ENCODE results near the gene UTP25. TPM values are rescaled to one million over a fixed set of nuclear protein-coding genes. Genes with fewer than 3 reads are reported as not detected.
A peak's percentile ranks its signal among the peaks of the same experiment; 100 is the strongest.

UTP25 gene
- total RNA-seq, 1 experiment from 2014 or later, result 14.3 TPM

- peaks cover 59% of the 10 kb centered on the region for H3K4me1 ChIP-seq (ENCODE audit: insufficient read depth, low read length)
- no peaks in the 10 kb centered on the region for H3K27me3 ChIP-seq (ENCODE audit: low read length)
- TF ChIP-seq EZH2 (IDR thresholded peaks at IDR 0.05; ENCODE audit: low read length, unreplicated experiment), result no peak
- TF ChIP-seq, protein P1, sequence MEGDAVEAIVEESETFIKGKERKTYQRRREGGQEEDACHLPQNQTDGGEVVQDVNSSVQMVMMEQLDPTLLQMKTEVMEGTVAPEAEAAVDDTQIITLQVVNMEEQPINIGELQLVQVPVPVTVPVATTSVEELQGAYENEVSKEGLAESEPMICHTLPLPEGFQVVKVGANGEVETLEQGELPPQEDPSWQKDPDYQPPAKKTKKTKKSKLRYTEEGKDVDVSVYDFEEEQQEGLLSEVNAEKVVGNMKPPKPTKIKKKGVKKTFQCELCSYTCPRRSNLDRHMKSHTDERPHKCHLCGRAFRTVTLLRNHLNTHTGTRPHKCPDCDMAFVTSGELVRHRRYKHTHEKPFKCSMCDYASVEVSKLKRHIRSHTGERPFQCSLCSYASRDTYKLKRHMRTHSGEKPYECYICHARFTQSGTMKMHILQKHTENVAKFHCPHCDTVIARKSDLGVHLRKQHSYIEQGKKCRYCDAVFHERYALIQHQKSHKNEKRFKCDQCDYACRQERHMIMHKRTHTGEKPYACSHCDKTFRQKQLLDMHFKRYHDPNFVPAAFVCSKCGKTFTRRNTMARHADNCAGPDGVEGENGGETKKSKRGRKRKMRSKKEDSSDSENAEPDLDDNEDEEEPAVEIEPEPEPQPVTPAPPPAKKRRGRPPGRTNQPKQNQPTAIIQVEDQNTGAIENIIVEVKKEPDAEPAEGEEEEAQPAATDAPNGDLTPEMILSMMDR (conservative IDR thresholded peaks at IDR 0.05; ENCODE audit: low read depth, low read length), result no peak
- no peak for TF ChIP-seq EZH2phosphoT487 (IDR thresholded peaks at IDR 0.05; ENCODE audit: borderline replicate concordance, low read length)
- ChIA-PET CTCF (no interaction called here), POLR2A (ENCODE audit: unreplicated experiment) (no interaction called here)
- DNase-seq (peak; percentile 26), ATAC-seq (no peak)
- peaks cover 43% of the 10 kb centered on the region for H3K79me2 ChIP-seq (ENCODE audit: low read length)
- BruUV-seq (replicated peaks), result no TSS peak
- no peak overlapping the region for H3K27ac ChIP-seq (ENCODE audit: low read length)
- peaks cover 5% of the 10 kb centered on the region for H3F3A ChIP-seq (ENCODE audit: low read length, unreplicated experiment)
- H3K4me2 ChIP-seq (ENCODE audit: low read length), result peak overlapping the region; percentile 81
- intact Hi-C loops (cut with micrococcal nuclease), result loop anchor here (10.0 kb wide), 1 partner anchor 405 kb away; the partner anchor contains the start of gene SERTAD4
- H3K9ac ChIP-seq (ENCODE audit: low read length), result no peak overlapping the region
- H4K20me1 ChIP-seq (ENCODE audit: low read length), result no peaks in the 10 kb centered on the region
- no peak overlapping the region for H2AFZ ChIP-seq (ENCODE audit: low read length)
- H3K9me2 ChIP-seq (replicated peaks; ENCODE audit: low read length), result no peaks in the 10 kb centered on the region
- H3K4me3 ChIP-seq (ENCODE audit: low read length), result peak overlapping the region; percentile 62
- no peaks in the 10 kb centered on the region for H3K9me3 ChIP-seq (ENCODE audit: low read length)
- peaks cover 39% of the 10 kb centered on the region for H3K36me3 ChIP-seq (ENCODE audit: low read depth, low read length)
These were observed 1.9 kb downstream of the UTP25 start for GRCh38 chr1:209829716-209830115.

DNA sequence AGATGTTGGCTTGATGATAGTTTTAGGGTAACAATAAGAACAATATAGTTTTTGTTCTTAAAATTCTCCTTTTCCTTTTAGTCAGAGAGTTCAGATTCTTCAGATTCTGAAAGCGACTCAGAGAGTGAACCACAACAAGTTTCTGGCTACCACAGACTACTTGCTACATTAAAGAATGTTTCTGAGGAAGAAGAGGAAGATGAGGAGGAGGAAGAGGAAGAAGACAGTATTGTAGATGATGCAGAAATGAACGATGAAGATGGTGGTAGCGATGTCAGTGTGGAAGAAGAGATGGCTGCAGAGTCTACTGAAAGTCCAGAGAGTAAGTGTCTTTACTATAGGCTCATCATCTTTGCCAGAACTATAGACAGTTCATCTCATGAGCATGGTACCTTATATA is 3.0 kb downstream of the UTP25 start:
- H4K20me1 ChIP-seq (ENCODE audit: low read length), result no peaks in the 10 kb centered on the region
- CTCF ChIA-PET, result no interaction called here
- H2AFZ ChIP-seq (ENCODE audit: low read length), result no peak overlapping the region
- ATAC-seq, result no peak
- intact Hi-C loops (cut with micrococcal nuclease), result no loop called here
- H3K79me2 ChIP-seq (ENCODE audit: low read length), result peaks cover 43% of the 10 kb centered on the region
- H3K9me2 ChIP-seq (replicated peaks; ENCODE audit: low read length), result no peaks in the 10 kb centered on the region
- H3K36me3 ChIP-seq (ENCODE audit: low read depth, low read length), result peaks cover 49% of the 10 kb centered on the region
- TF ChIP-seq, protein P1 (conservative IDR thresholded peaks at IDR 0.05; ENCODE audit: low read depth, low read length), result no peak
- TF ChIP-seq EZH2phosphoT487 (IDR thresholded peaks at IDR 0.05; ENCODE audit: borderline replicate concordance, low read length) (no peak), EZH2 (IDR thresholded peaks at IDR 0.05; ENCODE audit: low read length, unreplicated experiment) (no peak)
- peaks cover 49% of the 10 kb centered on the region for H3K4me1 ChIP-seq (ENCODE audit: insufficient read depth, low read length)
- no peak for DNase-seq
- H3K4me2 ChIP-seq (ENCODE audit: low read length), result peak overlapping the region; percentile 81
- no peak overlapping the region for H3K4me3 ChIP-seq (ENCODE audit: low read length)
- no TSS peak for BruUV-seq (replicated peaks)
- H3K9me3 ChIP-seq (ENCODE audit: low read length), result no peaks in the 10 kb centered on the region
- H3K27ac ChIP-seq (ENCODE audit: low read length), result no peak overlapping the region
- H3F3A ChIP-seq (ENCODE audit: low read length, unreplicated experiment), result no peaks in the 10 kb centered on the region
- no peak overlapping the region for H3K9ac ChIP-seq (ENCODE audit: low read length)
- no peaks in the 10 kb centered on the region for H3K27me3 ChIP-seq (ENCODE audit: low read length)
- POLR2A ChIA-PET (ENCODE audit: unreplicated experiment), result interaction anchor here (0.7 kb wide), 1 partner anchor 9 kb away, joined by 15 read pairs; no protein-coding TSS in a partner anchor

- DNase-seq (peak; percentile 62), ATAC-seq (peak; percentile 53)
- Histone ChIP-seq H3K27ac (ENCODE audit: low read length) (no peak overlapping the region), H3K9ac (ENCODE audit: low read length) (no peak overlapping the region), H3K36me3 (ENCODE audit: low read depth, low read length) (peaks cover 58% of the 10 kb centered on the region), H3K27me3 (ENCODE audit: low read length) (no peaks in the 10 kb centered on the region), H3K9me2 (replicated peaks; ENCODE audit: low read length) (no peaks in the 10 kb centered on the region), H3K4me1 (ENCODE audit: insufficient read depth, low read length) (peaks cover 40% of the 10 kb centered on the region), H4K20me1 (ENCODE audit: low read length) (no peaks in the 10 kb centered on the region), H3K9me3 (ENCODE audit: low read length) (no peaks in the 10 kb centered on the region), H3K79me2 (ENCODE audit: low read length) (peaks cover 43% of the 10 kb centered on the region), H3F3A (ENCODE audit: low read length, unreplicated experiment) (no peaks in the 10 kb centered on the region), H3K4me3 (ENCODE audit: low read length) (no peak overlapping the region), H3K4me2 (ENCODE audit: low read length) (peak overlapping the region; percentile 11; the same call in 1 of the 2 replicates), H2AFZ (ENCODE audit: low read length) (no peak overlapping the region)
- ChIA-PET CTCF (interaction anchor here (0.6 kb wide), 1 partner anchor 232 kb away, joined by 3 read pairs; no protein-coding TSS in a partner anchor), POLR2A (ENCODE audit: unreplicated experiment) (no interaction called here)
- TF ChIP-seq EZH2 (IDR thresholded peaks at IDR 0.05; ENCODE audit: low read length, unreplicated experiment) (no peak), EZH2phosphoT487 (IDR thresholded peaks at IDR 0.05; ENCODE audit: borderline replicate concordance, low read length) (no peak)
- TF ChIP-seq, protein P1 (conservative IDR thresholded peaks at IDR 0.05; ENCODE audit: low read depth, low read length), result no peak
- no TSS peak for BruUV-seq (replicated peaks)
- intact Hi-C loops (cut with micrococcal nuclease), result no loop called here
These were observed 3.8 kb downstream of the UTP25 start for GRCh38 chr1:209831615-209832014.
